Subcutaneous abdominal adipose tissue (tissue), 5 donors: ENCODE results near the gene UBASH3B.

Experiments used
- H3K27ac ChIP-seq: one replicate; pipeline ENCODE4 v1.7.0; 2013; ENCODE audit warnings: low read depth, mild to moderate bottlenecking, inconsistent platforms, low read length, moderate library complexity
- H3K27me3 ChIP-seq, 5 donors: one replicate each; pipeline ENCODE4 v1.7.0; 2013; ENCODE audit warnings: low read length in 5 of 5, inconsistent platforms in 1 of 5; ENCODE audit not compliant: control insufficient read depth in 5 of 5, insufficient read depth in 4 of 5
- H3K36me3 ChIP-seq, 5 donors: one replicate each; pipeline ENCODE4 v1.7.0; 2013; ENCODE audit warnings: low read length in 5 of 5; ENCODE audit not compliant: control insufficient read depth in 5 of 5, insufficient read depth in 5 of 5
- H3K4me1 ChIP-seq, 5 donors: one replicate each; pipeline ENCODE4 v1.7.0; 2013; ENCODE audit warnings: low read length in 5 of 5, mild to moderate bottlenecking in 3 of 5, moderate library complexity in 1 of 5; ENCODE audit not compliant: control insufficient read depth in 5 of 5, insufficient read depth in 5 of 5
- H3K4me3 ChIP-seq, 5 donors: one replicate each; pipeline ENCODE4 v1.7.0; 2013; ENCODE audit warnings: low read length in 5 of 5, low read depth in 1 of 5
- H3K9ac ChIP-seq, 5 donors: one replicate each; pipeline ENCODE4 v1.7.0; 2013; ENCODE audit warnings: low read length in 5 of 5, mild to moderate bottlenecking in 4 of 5, moderate library complexity in 3 of 5
- H3K9me3 ChIP-seq, 5 donors: one replicate each; pipeline ENCODE4 v1.7.0; 2013; ENCODE audit warnings: low read length in 5 of 5; ENCODE audit not compliant: control insufficient read depth in 5 of 5
- donor health status: healthy.
- donor health status: healthy.
- donor health status: healthy.
- donor health status: healthy.
- donor health status: healthy.

UBASH3B gene

DNA sequence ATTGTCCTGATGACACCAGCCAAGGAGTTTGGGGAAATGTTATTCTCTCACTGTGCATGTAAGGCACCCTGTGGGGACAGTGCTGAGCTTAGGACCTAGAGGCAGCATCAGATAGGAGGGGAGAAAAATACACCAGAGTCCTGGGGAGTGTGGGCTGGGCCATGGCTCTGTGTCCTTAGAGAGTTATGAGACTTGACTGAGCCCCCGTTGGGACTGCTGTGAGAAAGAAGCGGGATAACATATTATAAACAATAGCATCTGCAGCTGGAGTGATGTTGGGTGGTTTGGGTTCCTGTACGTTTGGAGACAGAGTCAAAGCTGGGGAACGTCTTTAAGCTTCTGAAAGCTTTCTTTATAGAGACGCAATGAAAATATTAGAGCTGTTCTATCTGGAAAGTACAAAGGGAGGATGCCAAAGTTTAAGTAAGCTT lies 91.8 kb downstream of the UBASH3B start:
- no peak overlapping the region for H3K27ac ChIP-seq
- H3K27me3 ChIP-seq, result no peaks in the 10 kb centered on the region
- H3K36me3 ChIP-seq, result no peaks in the 10 kb centered on the region
- H3K4me1 ChIP-seq, result peaks cover 3 to 40% (median 11%) of the 10 kb centered on the region in 5 donors
- H3K9ac ChIP-seq, result no peak overlapping the region
- H3K9me3 ChIP-seq, result no peaks in the 10 kb centered on the region
- no peak overlapping the region for H3K4me3 ChIP-seq

- Histone ChIP-seq H3K4me3 (no peak overlapping the region), H3K27ac (no peak overlapping the region), H3K9me3 (no peaks in the 10 kb centered on the region), H3K27me3 (no peaks in the 10 kb centered on the region), H3K9ac (no peak overlapping the region), H3K4me1 (peaks cover 0 to 22% (median 5%) of the 10 kb centered on the region in 5 donors), H3K36me3 (no peaks in the 10 kb centered on the region)
Measured at GRCh38 chr11:122749005-122749687, 93.6 kb downstream of the UBASH3B start.

GRCh38 chr11:122750049-122750448 lies 94.5 kb downstream of the UBASH3B start:
- Histone ChIP-seq H3K27me3 (no peaks in the 10 kb centered on the region), H3K4me3 (no peak overlapping the region), H3K9me3 (no peaks in the 10 kb centered on the region), H3K36me3 (no peaks in the 10 kb centered on the region), H3K4me1 (peaks cover 0 to 18% (median 5%) of the 10 kb centered on the region in 5 donors), H3K9ac (no peak overlapping the region), H3K27ac (no peak overlapping the region)

- H3K9me3 ChIP-seq, result no peaks in the 10 kb centered on the region
- H3K9ac ChIP-seq, result no peak overlapping the region
- no peak overlapping the region for H3K4me3 ChIP-seq
- H3K4me1 ChIP-seq, result peaks cover 0 to 18% (median 5%) of the 10 kb centered on the region in 5 donors
- H3K27me3 ChIP-seq, result no peaks in the 10 kb centered on the region
- no peaks in the 10 kb centered on the region for H3K36me3 ChIP-seq
- H3K27ac ChIP-seq, result no peak overlapping the region
Measured at GRCh38 chr11:122751292-122752070, 96.0 kb downstream of the UBASH3B start.

GRCh38 chr11:122754028-122754427 lies 98.5 kb downstream of the UBASH3B start:
- no peaks in the 10 kb centered on the region for H3K9me3 ChIP-seq
- H3K36me3 ChIP-seq, result no peaks in the 10 kb centered on the region
- H3K4me1 ChIP-seq, result peaks cover 0 to 7% (median 4%) of the 10 kb centered on the region in 5 donors
- H3K9ac ChIP-seq, result no peak overlapping the region
- H3K4me3 ChIP-seq, result no peak overlapping the region
- H3K27me3 ChIP-seq, result no peaks in the 10 kb centered on the region
- no peak overlapping the region for H3K27ac ChIP-seq

DNA sequence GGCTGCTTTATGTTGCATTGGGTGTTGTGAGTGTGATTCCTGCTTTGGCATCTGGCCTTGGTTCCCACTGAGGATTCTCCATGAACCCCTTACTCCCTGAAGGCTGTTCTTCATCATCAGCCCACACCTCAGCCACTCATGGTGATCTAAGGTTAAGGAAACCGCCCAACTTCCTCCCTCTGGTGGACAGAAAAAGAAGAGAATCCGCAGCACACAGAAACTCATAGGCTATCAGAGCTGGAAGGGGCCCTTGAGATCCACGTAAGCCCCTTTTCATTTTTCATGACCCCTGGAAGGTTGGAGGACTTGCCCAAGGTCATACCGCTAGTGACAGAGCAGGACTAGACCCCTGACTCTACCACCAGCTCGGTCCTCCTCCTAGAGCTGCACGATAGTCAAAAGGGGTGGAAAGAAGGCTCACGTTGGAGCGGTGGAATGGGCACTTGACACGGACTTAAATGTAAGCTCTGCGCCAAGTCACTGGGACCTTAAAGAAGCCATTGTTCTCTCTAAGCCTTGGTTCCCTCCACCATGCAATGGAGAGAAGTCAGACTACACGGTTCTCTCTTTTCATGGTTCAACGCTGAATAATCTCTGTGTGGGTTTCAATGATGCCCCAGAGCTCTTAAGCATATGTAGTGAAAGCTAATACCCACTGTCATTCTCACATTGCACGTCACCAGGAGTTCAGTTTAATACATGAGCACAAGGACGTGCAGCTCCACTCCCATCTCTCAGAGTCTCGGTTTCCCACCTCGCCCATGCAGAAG lies 99.2 kb downstream of the UBASH3B start:
- H3K36me3 ChIP-seq, result no peaks in the 10 kb centered on the region
- no peaks in the 10 kb centered on the region for H3K27me3 ChIP-seq
- H3K9ac ChIP-seq, result no peak overlapping the region
- no peak overlapping the region for H3K27ac ChIP-seq
- no peaks in the 10 kb centered on the region for H3K9me3 ChIP-seq
- H3K4me1 ChIP-seq, result peaks cover 0 to 8% (median 0%) of the 10 kb centered on the region in 5 donors
- no peak overlapping the region for H3K4me3 ChIP-seq

GRCh38 chr11:122755409-122755808 lies 99.9 kb downstream of the UBASH3B start:
- Histone ChIP-seq H3K36me3 (no peaks in the 10 kb centered on the region), H3K9ac (no peak overlapping the region), H3K4me1 (peaks cover 0 to 8% (median 0%) of the 10 kb centered on the region in 5 donors), H3K9me3 (no peaks in the 10 kb centered on the region), H3K4me3 (no peak overlapping the region), H3K27ac (no peak overlapping the region), H3K27me3 (no peaks in the 10 kb centered on the region)

DNA sequence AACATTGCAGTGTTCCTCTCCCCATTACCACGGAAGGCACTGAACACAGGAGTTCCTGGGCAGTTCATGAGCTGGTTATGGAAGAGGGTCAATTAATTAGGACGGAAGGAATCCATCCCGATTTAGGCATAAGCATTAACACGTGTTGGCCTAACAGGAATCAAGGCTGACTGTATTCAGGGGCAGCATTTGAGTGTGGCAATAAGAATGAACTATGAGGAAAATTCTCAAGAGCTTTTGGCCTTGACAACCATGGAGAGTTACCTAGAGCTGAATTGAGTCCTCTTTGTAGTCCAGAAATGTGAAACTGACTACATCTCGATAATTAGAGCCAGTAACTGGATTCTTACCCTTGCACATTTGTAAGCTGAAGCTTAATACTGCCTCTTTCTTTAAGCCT lies 100.4 kb downstream of the UBASH3B start:
- Histone ChIP-seq H3K27ac (no peak overlapping the region), H3K9me3 (no peaks in the 10 kb centered on the region), H3K4me1 (peaks cover 0 to 8% (median 0%) of the 10 kb centered on the region in 5 donors), H3K4me3 (no peak overlapping the region), H3K9ac (no peak overlapping the region), H3K36me3 (no peaks in the 10 kb centered on the region), H3K27me3 (no peaks in the 10 kb centered on the region)

DNA sequence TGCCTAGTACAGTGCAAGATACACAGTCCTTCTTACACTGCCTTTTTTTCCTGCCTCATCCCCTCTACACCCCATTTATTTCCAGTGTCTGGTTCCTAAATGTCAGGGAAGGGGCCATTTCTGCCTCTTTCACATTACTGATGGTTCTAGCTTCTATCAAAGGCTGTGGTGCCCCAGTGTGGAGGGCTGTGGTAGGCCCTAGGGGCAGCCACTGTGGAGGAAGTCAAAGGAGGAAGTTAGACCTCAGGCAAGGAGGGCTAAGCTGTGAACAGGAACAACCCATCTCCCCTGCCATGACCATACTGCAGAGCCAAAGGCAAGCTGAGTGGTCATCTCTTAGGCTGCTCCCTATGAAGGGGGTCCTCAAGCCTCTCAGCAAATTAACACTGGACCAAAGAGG lies 100.9 kb downstream of the UBASH3B start:
- Histone ChIP-seq H3K27ac (no peak overlapping the region), H3K4me1 (peaks cover 0 to 8% (median 0%) of the 10 kb centered on the region in 5 donors), H3K4me3 (no peak overlapping the region), H3K9me3 (no peaks in the 10 kb centered on the region), H3K36me3 (no peaks in the 10 kb centered on the region), H3K9ac (no peak overlapping the region), H3K27me3 (no peaks in the 10 kb centered on the region)

DNA sequence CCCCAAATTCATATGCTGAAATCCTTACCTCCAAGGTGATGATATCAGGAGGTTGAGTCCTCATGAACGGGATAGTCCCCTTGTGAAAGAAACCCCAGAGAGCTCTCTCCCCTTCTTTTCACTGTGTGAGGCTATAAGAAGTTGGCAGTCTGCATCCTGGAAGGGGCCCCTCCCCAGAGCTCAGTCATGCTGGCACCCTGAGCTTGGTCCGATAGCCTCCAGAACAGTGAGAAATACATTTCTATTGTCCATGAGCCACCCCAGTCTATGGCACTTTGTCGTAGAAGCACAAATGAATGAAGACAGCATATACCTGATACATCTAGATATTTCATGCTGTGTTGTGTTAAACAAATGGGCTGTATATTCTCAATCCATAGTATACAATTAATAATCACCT lies 101.7 kb downstream of the UBASH3B start:
- H3K4me1 ChIP-seq, result peaks cover 0 to 8% (median 0%) of the 10 kb centered on the region in 5 donors
- no peaks in the 10 kb centered on the region for H3K27me3 ChIP-seq
- no peak overlapping the region for H3K4me3 ChIP-seq
- no peaks in the 10 kb centered on the region for H3K36me3 ChIP-seq
- H3K9ac ChIP-seq, result no peak overlapping the region
- H3K9me3 ChIP-seq, result no peaks in the 10 kb centered on the region
- no peak overlapping the region for H3K27ac ChIP-seq
